ENCODE measurements around the gene RGR. TPM values are rescaled to one million over a fixed set of nuclear protein-coding genes. Genes with fewer than 3 reads are reported as not detected.
"Not testable (repeated sequence)": the region's sequence is repeated elsewhere in the genome, so short reads cannot be mapped to it uniquely, and the experiment has no call there.

Gene RGR
- polyA plus RNA-seq, 5 donors = 0.27 to 1.3 TPM; not detected in 3

DNA sequence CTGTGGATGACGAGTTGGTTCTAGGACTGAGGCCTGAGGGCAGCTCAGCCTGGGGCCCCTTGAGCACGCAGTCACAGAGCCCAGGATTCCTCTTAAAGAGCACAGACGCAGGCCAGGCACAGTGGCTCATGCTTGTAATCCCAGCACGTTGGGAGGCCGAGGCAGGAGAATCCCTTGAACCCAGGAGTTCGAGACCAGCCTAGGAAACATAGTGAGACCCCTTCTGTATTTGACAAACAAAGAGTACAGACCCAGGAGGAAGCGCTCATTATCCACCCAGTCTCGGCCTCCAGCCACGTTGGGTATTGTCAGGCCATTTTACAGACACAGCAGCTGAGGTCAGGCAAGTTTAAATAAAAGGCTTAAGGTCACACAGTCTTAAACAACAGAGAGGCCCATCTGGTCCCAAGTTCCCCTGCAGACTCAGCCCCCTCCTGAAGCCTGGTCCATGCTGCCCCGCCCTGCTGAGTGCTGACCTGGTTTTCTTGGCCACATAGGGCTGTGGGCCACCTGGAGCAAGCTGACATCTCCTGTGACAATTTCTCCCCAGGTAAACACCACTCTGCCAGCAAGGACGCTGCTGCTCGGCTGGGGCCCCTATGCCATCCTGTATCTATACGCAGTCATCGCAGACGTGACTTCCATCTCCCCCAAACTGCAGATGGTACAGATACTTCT lies 12.6 kb downstream of the RGR start:
- DNase-seq = no peak

DNA sequence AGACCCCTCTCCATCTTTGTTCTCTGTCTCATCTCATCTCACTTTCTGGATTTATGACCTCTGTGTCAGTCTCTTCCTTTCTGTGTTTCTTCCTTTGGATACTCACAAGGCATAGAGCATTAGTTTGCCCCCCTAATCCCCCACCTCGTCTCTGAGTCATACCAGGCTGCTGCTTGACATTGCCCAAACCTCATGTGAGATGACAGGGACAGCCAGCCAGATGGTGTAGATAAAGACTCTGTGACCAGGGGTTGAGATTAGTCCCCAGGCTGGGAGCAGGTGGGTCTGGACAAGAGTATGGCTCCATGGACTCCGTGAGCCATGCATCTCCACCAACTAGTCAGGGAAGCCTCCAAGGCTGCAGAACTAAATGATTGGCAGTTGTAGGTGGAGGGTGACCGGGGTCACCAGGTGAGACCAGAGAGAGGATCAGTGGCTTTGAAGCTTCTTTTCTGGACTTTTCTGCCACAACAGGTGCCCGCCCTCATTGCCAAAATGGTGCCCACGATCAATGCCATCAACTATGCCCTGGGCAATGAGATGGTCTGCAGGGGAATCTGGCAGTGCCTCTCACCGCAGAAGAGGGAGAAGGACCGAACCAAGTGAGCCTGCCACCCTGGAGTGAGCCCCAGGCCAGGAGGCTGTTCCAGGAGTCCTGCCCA lies 13.3 kb downstream of the RGR start:
- DNase-seq = no peak

DNA sequence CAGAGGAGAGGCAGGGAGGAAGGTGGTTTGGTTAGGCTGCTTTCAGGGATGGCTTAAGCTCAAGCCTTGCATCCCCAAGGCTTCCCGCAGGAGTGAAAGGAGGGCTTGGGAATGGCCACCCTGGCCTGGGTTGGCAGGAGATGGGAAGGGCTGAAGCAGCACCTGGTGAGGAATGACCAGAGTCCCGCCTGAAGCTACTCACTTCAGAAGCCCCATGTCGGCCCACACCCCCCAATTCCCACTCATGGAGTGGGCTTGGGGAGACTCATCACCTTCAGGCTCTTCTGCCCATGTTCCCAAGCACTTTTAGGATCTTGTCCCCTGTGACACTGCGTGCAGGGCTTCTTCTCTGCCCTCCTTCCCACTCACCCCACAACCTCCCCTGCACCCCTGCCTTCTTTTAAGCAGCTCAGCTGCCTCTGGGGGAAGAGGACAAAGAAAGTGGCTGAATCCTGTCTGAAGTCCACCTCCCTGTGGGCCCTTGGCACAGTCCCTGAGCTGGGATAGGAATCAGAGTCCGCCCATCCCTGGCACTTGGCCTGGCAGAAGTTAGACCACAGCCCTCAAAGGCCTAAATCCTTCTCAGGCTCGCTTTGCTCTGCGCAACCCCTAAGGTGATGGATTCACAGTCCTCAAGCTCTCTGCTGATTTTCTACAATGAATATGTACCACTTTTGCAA lies 16.5 kb downstream of the RGR start:
- DNase-seq = no peak

DNA sequence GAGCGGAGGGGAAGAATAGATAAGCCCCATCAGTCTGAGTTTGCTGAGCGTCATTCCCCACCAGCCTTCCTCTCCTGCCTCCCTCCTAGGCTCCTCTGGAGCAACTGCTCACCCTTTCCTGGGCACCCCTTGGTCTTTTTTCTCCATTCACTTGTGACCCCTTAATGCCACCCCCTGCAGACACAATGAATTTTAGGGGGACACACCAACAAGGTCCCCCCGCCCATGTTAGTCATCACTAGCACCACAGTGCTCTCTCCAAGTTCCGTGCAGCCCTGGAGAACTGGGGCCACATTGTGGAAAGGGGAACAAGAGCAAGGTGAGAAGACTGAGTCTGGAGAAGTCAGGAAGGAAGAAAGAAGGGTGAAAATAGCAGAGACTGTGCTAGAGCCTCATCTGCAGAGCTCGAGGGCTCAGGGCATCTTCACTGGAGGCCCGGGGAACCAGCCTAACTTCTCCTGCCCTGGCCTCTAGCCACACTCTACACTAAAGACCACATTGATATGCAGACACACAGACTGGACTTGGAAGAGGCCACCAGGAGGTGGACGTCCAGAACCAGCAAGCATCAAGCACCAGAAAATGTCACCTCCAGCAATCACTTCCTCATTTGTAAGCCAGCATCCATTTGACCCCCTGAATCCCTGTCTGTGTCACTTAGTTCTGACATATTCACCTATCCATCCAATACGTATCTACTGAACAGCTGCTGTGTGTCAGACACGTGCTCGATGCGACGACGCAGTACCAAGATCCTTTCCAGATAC lies 17.5 kb downstream of the RGR start:
- DNase-seq = no peak

DNA sequence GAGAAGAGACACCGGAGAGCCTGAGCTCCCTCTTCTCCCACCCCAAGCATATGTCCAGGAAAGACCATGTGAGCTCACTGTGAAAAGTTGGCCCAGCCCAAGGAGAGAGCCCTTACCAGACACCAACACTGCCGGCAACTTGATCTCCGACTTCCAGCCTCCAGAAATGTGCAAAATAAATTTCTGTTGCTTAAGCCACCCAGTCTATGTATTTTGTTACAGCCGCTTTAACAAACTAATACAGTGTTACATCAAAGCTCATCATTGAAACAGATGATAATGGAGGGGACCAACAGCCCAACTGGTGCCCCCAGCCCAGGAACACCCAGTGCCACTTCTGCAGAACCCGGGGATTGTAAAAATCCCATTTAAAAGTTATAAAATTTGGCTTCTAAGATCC lies 18.9 kb downstream of the RGR start:
- DNase-seq = no peak

DNA sequence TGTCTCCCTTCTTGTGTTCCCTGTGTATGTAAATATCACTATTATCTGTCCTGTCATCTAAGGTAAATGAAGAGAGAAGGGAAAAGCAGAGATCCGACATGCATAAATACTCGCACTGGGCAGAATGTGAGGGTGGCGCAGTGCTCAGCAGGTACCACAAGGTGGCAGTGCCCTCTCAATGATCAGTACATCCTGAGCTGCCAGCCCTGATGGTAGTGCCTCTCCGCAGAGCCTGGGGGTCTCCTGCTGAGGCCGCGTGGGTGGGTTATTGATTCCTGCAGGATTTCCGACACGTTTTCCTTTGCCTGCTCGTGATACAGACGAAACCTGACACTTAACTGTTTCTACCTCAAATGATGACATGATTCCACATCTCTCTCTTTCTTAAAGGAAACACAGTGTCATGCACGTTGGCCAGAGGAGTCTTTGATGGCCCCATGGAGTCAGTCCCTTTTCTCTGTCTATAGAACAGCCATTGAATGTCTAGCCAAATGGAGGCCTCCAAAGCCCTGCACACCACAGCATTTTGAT lies 19.8 kb downstream of the RGR start:
- DNase-seq = peak; percentile 39 to 48

DNA sequence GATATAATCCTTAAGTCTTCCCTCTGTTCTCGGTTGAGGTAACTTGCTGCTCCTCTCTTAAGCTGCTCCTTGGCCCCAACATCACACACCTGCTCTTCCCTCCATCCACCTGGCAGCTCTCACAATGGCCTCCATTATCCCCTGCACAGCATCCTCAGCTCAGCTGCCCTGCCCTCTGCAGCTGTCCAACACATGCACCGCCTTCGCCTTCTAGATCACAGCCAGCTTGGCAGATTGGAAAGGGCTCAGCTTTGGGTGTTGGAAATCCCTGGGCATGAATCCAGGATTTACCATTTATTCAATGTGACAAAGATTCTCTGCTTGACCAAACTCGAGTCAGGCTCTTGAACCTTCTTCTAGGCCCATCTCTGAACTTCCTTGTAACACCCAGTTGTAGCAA lies 20.6 kb downstream of the RGR start:
- no peak for DNase-seq

DNA sequence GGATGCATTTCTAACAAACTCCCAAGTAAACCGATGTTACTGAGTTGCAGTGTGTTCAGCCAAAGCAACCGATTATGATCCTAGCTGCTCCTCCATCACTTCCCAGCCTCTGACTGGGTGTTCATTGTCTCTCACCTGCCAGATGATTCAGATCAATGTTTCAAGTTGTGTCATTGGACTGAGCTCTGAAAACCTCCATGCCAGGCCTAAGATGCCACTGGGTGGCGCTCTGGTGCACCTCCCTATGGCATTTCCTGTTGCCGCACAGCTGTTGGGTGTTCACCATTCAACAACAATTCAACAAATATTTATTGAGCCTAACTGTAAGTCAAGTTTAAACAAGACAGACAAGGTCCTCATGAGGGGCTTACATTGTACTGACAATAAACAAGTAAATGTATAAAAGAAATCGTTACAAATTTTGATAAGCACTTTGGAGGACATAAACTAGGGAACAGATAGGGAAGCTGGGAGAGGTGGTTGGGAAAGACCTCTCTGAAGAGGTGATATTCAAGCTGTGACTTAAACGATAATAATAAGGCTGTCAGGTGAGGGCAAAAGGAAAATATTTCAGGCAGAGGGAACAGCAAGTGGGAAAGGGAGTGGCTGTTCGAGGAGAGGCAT lies 22.8 kb downstream of the RGR start:
- DNase-seq = no peak

DNA sequence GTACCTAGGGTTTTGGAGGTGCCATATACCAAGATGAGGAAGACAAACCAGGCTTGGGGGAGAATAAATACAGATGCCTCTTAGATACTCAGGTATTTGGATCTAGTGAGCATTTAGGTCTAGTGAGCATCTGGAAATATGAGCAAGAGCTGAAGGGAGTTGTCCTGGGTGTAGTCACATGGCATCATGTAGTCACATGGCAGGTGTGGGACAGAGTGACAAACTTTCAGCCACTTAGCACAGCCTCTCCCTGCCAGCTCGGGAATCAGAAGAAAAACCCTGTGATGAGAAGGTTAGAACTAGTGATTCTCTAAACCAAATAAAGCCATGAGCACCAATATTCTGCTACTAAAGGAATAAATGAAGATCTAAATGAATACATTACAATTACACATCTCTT lies 24.3 kb downstream of the RGR start:
- no peak for DNase-seq

DNA sequence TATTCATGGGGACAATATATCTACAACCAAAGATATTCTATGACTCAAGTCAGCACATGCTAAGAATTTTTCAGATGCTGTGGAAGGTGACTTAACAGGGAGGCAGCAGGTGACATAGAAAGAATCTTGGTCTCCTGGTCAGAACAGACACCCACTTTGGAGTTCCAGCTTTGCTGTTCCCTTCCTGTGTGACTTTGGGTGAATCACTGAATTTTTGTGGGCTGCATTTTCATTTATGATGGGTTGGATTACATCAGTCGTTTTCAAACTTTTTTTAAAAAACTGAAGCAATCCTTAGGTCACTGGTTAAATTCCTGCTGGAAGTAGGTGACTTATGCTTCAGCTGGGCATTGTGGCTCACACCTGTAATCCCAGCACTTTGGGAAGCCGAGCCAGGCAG lies 24.9 kb downstream of the RGR start:
- DNase-seq = no peak

DNA sequence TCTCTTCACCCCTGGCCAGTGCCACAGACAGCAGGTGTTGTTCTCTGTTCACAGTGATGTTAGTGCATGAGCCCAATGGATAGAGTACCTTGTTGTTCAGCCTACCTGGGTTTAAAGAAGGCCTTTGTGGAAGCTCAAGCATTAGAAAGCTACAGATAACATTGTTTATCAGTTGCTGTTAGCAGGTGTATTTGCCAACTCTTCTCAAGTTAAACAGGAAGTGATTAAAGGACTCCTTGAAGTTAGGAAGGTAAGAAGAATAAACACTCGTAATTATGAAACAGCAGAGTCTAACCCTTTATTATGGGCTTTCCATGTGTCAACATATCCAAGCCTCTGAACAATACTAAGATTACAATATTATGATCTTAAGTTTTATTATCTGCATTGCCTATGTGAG lies 25.9 kb downstream of the RGR start:
- no peak for DNase-seq

DNA sequence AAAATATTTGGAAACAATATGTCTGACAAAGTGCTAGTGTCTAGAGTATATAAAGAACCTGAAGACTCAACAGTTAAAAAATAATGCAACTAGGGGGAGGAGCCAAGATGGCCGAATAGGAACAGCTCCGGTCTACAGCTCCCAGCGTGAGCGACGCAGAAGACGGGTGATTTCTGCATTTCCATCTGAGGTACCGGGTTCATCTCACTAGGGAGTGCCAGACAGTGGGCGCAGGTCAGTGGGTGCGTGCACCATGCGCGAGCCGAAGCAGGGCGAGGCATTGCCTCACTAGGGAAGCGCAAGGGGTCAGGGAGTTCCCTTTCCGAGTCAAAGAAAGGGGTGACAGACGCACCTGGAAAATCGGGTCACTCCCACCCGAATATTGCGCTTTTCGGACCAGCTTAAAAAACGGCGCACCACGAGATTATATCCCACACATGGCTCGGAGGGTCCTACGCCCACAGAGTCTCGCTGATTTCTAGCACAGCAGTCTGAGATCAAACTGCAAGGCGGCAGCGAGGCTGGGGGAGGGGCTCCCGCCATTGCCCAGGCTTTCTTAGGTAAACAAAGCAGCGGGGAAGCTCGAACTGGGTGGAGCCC lies 35.1 kb downstream of the RGR start:
- DNase-seq = not testable (repeated sequence)

DNA sequence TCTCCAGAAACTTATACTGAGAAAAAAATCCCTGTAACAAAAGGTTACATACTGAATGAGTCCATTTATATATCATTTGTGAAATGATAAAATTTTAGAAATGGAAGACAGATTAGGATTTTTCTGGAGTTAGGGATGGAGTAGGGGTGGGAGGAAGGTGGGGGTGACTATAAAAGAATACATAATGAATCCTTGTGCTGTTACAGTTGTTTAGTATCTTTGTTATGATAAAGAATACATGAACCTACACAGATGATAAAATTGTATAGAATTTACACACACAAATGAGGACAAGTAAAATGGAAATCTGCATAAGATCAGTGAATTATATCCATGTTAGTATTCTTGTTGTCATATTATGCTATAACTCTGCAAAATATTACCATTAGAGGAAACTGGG lies 41.8 kb downstream of the RGR start:
- no peak for DNase-seq

DNA sequence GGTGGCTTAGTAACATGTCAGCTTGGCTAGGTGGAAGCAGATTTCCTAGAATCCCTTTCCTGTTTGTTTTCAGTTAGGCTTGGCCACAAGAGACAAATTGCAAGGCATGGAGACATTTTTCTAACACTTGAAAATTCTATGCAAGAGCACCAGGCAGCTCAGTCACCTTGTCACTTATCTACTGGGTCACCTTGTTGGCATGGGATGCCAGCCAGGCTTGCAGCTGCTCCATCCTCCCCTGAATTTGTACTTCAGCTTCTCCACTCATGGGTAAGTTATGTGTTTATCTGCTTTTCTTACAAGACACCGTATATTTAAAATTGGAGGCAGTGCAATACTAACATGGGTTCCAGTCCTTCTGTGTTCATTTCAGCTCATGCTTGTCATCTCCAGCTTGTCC lies 43.3 kb downstream of the RGR start:
- no peak for DNase-seq

DNA sequence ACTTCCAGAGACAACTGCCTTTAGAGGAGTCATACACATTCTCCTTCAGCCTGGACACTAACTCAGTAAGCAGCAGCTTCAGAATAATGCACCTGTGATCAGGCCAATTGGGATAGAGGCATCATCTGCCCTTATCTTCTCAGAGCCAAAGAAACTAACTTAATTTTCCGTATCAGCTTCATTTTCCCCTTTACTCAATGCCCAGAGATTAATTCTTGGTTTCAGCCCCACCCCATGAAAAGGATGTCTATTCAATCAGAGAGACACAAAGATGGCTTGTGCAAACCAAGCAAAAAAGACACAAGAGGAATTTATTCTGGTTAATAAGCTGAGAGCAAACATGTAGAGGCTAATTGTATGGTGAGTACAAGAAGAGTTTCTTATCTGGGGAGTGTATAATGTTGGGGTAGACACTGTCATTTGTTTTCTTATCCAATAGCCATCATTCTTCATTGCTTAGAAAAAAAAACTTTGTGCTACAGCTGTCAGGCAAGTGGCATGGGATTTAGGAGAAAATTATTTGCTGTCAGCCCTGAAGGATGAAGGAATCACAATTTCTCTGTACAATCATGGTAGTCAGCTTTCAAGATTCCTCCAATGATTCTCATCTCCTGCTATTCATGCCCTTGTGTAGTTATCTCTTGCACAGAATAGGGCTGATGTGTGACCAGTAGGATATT lies 44.8 kb downstream of the RGR start:
- no peak for DNase-seq

DNA sequence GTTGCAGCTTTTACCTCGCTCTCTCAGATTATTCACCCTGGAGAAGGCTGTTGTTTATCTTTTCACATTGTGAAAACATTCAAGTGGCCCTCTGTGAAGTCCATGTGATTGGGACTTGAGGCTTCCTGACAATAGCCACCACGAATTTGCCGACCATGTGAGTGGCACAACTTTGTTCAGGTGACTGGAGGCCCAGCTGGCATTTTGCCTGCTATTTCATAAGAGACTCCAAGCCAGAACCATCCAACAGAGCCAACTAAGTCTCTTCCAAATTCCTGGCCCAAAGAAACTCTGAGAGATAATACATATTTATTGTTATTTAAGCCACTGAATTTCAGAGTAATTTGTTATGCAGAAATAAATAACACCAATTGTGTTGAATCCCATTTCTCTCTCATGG lies 45.4 kb downstream of the RGR start:
- no peak for DNase-seq

DNA sequence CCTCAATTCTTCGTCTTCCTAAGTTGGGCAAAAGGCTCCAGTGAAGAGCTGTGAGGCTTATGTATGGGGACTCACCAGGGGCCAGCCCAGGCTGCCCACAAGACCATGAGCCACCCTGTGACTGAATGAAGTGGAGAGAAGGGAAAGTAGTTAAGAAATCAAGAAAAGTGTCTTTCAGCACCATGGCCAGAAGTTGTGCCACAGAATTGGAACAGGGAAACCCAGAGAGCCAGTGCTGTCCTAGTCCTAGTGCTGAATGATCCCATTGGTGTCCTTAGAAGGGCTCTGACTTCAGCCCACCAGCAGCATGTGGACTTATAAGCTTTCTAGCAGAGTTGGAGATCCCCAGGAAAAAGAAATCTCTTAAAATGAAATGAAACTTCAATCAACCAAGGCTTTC lies 46.5 kb downstream of the RGR start:
- DNase-seq = peak in 1 of 2 donors; percentile 38

DNA sequence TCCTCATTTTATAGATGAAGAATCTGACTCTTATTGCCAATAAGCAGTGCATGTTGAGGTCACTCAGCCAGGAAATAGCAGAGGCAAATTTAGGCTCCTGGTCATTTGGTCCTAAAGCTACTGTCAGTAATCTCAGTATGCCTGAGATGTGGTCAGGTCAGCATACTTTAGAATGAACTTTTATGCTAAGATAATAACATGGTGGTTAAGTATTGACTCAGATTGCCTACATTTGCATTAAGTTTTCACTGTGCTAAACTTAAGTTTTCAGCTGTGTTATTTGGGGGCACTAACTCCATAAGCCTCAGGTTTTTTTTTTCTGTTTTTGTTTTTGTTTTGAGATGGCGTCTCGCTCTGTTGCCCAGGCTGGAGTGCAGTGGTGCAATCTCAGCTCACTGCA lies 47.6 kb downstream of the RGR start:
- no peak for DNase-seq

DNA sequence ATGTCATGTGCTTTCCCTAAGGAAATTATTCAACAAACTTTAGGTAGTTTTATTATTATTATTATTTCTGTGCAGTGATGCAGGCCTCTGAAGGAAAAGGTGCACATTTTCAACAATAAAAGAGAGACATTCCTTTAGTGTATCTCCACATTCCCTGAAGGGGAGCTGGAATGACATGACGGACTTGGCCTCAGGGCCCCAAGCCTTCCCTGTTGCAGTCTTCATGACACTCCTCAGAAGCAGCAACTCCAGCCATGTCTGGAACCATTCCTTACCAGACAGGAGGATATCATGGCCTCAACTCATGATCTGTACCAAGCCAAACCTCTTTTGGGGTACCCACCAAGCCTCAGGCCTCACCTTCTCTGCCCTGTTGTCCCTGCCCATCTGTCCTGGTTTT lies 48.3 kb downstream of the RGR start:
- no peak for DNase-seq

DNA sequence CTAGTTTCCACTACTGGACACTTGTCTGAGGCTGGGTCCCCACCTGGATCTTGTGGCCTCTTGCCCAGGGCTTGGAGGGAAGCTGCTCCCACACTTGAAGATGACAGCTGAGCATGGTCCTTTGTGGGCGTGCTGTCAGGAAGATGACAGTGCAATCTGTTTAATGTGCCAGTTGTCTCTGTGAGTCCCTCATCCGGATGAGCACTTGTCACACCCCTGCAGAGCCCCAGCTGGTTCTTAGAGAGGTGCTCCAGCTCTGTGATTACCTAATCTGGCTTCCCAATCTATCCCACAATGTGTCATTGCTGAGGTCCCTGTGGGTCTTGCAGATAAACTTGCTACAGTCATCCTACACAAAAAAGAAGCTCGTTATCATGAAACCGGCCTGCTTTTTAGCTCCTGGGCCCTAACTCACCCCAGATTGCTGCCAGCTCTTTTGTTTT lies 48.7 kb downstream of the RGR start:
- no peak for DNase-seq
